Activated CD4-positive, alpha-beta T cell treated with anti-CD3 and anti-CD28 coated beads, Interleukin-2, Interleukin-4, amounts not matched to agents 100 ng/mL and 50 ng/mL, durations not matched to agents 16 hours and 8 hours (primary cell): ENCODE data around the gene FOXL3.
"Not testable (repeated sequence)": the region's sequence is repeated elsewhere in the genome, so short reads cannot be mapped to it uniquely, and the experiment has no call there.

Experiments used
- DNase-seq: peaks from one replicate; pipeline ENCODE4 v3.0.0-alpha.2; 2020; ENCODE audit warnings: low spot score

FOXL3 gene

GRCh38 chr7:323410-323809 is 33.4 kb downstream of the FOXL3 start:
- no peak for DNase-seq

GRCh38 chr7:324011-324410 is 34.0 kb downstream of the FOXL3 start:
- no peak for DNase-seq

- DNase-seq = no peak
These were observed 35.3 kb downstream of the FOXL3 start for GRCh38 chr7:325051-325798.

- no peak for DNase-seq
These were observed 35.8 kb downstream of the FOXL3 start for GRCh38 chr7:325811-326210.

- no peak for DNase-seq
These were observed 36.3 kb downstream of the FOXL3 start for GRCh38 chr7:326273-326672.

GRCh38 chr7:326809-327232 is 36.9 kb downstream of the FOXL3 start:
- no peak for DNase-seq

- DNase-seq = no peak
These were observed 37.4 kb downstream of the FOXL3 start for GRCh38 chr7:327233-327931.

- DNase-seq = no peak
These were observed 38.2 kb downstream of the FOXL3 start for GRCh38 chr7:327991-328702.

GRCh38 chr7:329691-330281 is 39.8 kb downstream of the FOXL3 start:
- no peak for DNase-seq

GRCh38 chr7:330511-331230 is 40.7 kb downstream of the FOXL3 start:
- no peak for DNase-seq

- DNase-seq = no peak
These were observed 42.1 kb downstream of the FOXL3 start for GRCh38 chr7:332020-332517.

GRCh38 chr7:332646-333392 is 42.8 kb downstream of the FOXL3 start:
- DNase-seq = peak; percentile 86

GRCh38 chr7:333393-333764 is 43.4 kb downstream of the FOXL3 start:
- no peak for DNase-seq

GRCh38 chr7:334618-335357 is 44.8 kb downstream of the FOXL3 start:
- no peak for DNase-seq

GRCh38 chr7:335358-336148 is 45.6 kb downstream of the FOXL3 start:
- DNase-seq = no peak

- not testable (repeated sequence) for DNase-seq
These were observed 46.2 kb downstream of the FOXL3 start for GRCh38 chr7:336149-336533.

- DNase-seq = no peak
These were observed 47.0 kb downstream of the FOXL3 start for GRCh38 chr7:336810-337566.

GRCh38 chr7:337567-337951 is 47.6 kb downstream of the FOXL3 start:
- DNase-seq = no peak
